OCI-LY7 (cell line): ENCODE data around the gene CHD2. TPM values are rescaled to one million over a fixed set of nuclear protein-coding genes. Genes with fewer than 3 reads are reported as not detected.

ENCODE experiments used
- BruUV-seq: library from RNA; stranded (reverse); fragments of 400-500 nt; replicated peaks from 2 replicates; lab custom pipeline; 2021; lab: Mats Ljungman, UMichigan
- CTCF ChIA-PET: fragments of 300-600 bp; sonication (Branson Sonifier 250); formaldehyde crosslinking; loops from one replicate; lab custom pipeline; 2022; ENCODE audit warnings: antibody characterized with exemption; ENCODE audit not compliant: unreplicated experiment; lab: Charles Lee
- POLR2A ChIA-PET: fragments of 300-600 bp; sonication (Branson Sonifier 250); formaldehyde crosslinking; loops from one replicate; lab custom pipeline; 2022; ENCODE audit warnings: antibody characterized with exemption; lab: Charles Lee
- DNase-seq: peaks from one replicate; pipeline ENCODE4 v3.0.0-alpha.2; 2015; ENCODE audit warnings: low spot score
- H2AFZ ChIP-seq: fragments of 200-600 bp; sonication (generic), shearing (Covaris generic); 2 replicates; pipeline ENCODE4 v1.6.1; 2014; ENCODE audit warnings: mild to moderate bottlenecking, antibody characterized with exemption, low read length, moderate library complexity
- H3K27ac ChIP-seq: fragments of 200-600 bp; sonication (generic); 2 replicates; pipeline ENCODE4 v1.5.1; 2014; ENCODE audit warnings: mixed run types, low read depth, mild to moderate bottlenecking, moderate library complexity, low read length, inconsistent platforms; ENCODE audit not compliant: poor library complexity, severe bottlenecking
- H3K36me3 ChIP-seq: fragments of 200-600 bp; sonication (generic); 2 replicates; pipeline ENCODE4 v1.6.1; 2014; ENCODE audit warnings: mild to moderate bottlenecking, antibody characterized with exemption, low read length, moderate library complexity, mixed read lengths; ENCODE audit not compliant: insufficient read depth
- H3K4me1 ChIP-seq: fragments of 200-600 bp; sonication (generic); 2 replicates; pipeline ENCODE4 v1.5.1; 2014; ENCODE audit warnings: mild to moderate bottlenecking, low read length; ENCODE audit not compliant: insufficient read depth, poor library complexity, severe bottlenecking
- H3K4me2 ChIP-seq: fragments of 200-600 bp; sonication (generic); 2 replicates; pipeline ENCODE4 v1.6.1; 2014; ENCODE audit warnings: mild to moderate bottlenecking, low read length
- H3K4me3 ChIP-seq: fragments of 200-600 bp; sonication (generic); 2 replicates; pipeline ENCODE4 v1.5.1; 2014; ENCODE audit warnings: mild to moderate bottlenecking, low read depth, low read length; ENCODE audit not compliant: poor library complexity, severe bottlenecking
- H3K79me2 ChIP-seq: fragments of 200-600 bp; sonication (generic); 2 replicates; pipeline ENCODE4 v1.6.1; 2016; ENCODE audit warnings: low read depth, mild to moderate bottlenecking, low read length, moderate library complexity, mixed read lengths; ENCODE audit not compliant: insufficient read depth
- H3K9me2 ChIP-seq: fragments of 200-600 bp; sonication (generic); 2 replicates; pipeline ENCODE4 v1.6.1; 2016; ENCODE audit warnings: mild to moderate bottlenecking, low read length, mixed read lengths; ENCODE audit not compliant: insufficient read depth
- H3K9me3 ChIP-seq: fragments of 200-600 bp; sonication (generic); 2 replicates; pipeline ENCODE4 v1.6.1; 2014; ENCODE audit warnings: mild to moderate bottlenecking, mixed run types, low read length, mixed read lengths
- H4K20me1 ChIP-seq: fragments of 200-600 bp; sonication (generic); 2 replicates; pipeline ENCODE4 v1.6.1; 2014; ENCODE audit warnings: mild to moderate bottlenecking, antibody characterized with exemption, low read length, moderate library complexity, mixed read lengths; ENCODE audit not compliant: insufficient read depth
- EZH2phosphoT487 ChIP-seq: fragments of 200-600 bp; sonication (generic); IDR thresholded peaks from 2 replicates; pipeline ENCODE4 v1.6.1; 2018; ENCODE audit warnings: low read depth, borderline replicate concordance, mild to moderate bottlenecking, mixed run types, antibody characterized with exemption, low read length, moderate library complexity, mixed read lengths
- intact Hi-C: fragments of 100-400 bp; cut with micrococcal nuclease; formaldehyde crosslinking; loops from one replicate; pipeline ENCODE4 v1.10.0; 2022; ENCODE audit not compliant: unreplicated experiment
- total RNA-seq, 2 experiments: library from RNA; depleted of rRNA in 1 of 2; stranded (reverse); fragments of >200 nt in 1 of 2; shearing (Covaris generic) in 1 of 2; gene quantifications; 2 replicates each; pipeline ENCODE4 v1.2.3, GENCODE V29; 2014 to 2022
- TF ChIP-seq, protein P1 (sequence below): fragments of 200-600 bp; sonication (generic); conservative IDR thresholded peaks from 2 replicates; pipeline ENCODE4 v1.5.1; 2014; ENCODE audit warnings: mild to moderate bottlenecking, antibody characterized with exemption, low read length, moderate library complexity, mixed read lengths

The CHD2 gene
- total RNA-seq, 2 experiments from 2014 or later, result 133 to 213 TPM

DNA sequence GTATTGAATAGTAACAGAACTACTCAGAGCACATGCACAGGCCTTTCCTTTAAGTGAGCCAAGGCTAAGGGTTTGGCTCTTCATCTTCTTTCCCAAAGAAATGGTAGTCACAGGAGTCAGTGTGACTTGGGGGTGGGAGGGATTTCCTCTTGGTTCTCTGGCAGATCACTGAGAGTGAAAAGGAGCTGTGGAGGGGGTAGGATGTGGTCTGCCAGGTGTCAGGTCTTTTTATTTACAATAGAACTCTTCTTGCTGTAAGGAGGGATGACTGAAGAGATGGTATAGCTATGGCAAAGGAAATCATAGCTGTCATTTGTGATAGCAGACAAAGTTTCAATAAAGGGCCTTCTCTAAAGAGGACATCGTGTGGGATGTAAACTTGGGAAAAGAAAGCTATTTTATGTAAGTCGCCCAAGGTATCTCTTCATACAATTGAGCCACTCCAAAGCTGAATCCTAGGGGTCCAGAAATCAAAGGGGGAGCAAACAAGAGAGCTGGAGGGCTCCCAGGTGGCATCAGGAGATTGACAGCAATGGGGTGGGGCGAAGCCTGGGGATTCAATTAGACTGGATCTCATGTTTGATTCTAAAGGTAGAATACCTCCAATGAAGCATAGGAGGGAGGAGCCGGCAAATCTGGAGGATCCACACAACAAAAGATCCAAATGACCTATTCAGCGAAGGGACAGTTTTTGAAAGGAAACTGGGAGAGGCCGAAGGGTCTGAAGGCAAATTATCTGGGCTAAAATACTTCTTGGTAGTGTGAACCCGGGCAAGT, 20.0 kb upstream of the CHD2 start:
- Histone ChIP-seq H3K4me1 (peaks cover 53% of the 10 kb centered on the region), H3K36me3 (peaks cover 21% of the 10 kb centered on the region), H3K9me2 (no peaks in the 10 kb centered on the region), H3K79me2 (peaks cover 27% of the 10 kb centered on the region), H3K27ac (peak overlapping the region; percentile 74), H2AFZ (peak overlapping the region; percentile 84), H3K4me3 (no peak overlapping the region), H3K9me3 (no peaks in the 10 kb centered on the region), H3K4me2 (peak overlapping the region; percentile 69), H4K20me1 (peaks cover 9% of the 10 kb centered on the region; the same call in 1 of the 2 replicates)
- ChIA-PET CTCF (interaction anchor here (1.0 kb wide), 1 partner anchor 20 kb away, joined by 3 read pairs; the partner anchor contains the start of gene CHD2), POLR2A (interaction anchor here (0.5 to 11.9 kb wide), 27 partner anchors 8 to 77 kb away, joined by 3 to 203 read pairs (median 8); partner anchors contain the start of gene CHD2)
- no peak for TF ChIP-seq EZH2phosphoT487
- TF ChIP-seq, protein P1, sequence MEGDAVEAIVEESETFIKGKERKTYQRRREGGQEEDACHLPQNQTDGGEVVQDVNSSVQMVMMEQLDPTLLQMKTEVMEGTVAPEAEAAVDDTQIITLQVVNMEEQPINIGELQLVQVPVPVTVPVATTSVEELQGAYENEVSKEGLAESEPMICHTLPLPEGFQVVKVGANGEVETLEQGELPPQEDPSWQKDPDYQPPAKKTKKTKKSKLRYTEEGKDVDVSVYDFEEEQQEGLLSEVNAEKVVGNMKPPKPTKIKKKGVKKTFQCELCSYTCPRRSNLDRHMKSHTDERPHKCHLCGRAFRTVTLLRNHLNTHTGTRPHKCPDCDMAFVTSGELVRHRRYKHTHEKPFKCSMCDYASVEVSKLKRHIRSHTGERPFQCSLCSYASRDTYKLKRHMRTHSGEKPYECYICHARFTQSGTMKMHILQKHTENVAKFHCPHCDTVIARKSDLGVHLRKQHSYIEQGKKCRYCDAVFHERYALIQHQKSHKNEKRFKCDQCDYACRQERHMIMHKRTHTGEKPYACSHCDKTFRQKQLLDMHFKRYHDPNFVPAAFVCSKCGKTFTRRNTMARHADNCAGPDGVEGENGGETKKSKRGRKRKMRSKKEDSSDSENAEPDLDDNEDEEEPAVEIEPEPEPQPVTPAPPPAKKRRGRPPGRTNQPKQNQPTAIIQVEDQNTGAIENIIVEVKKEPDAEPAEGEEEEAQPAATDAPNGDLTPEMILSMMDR, result no peak
- peak; percentile 66 for DNase-seq
- intact Hi-C loops, result no loop called here
- no TSS peak for BruUV-seq

GRCh38 chr15:92880796-92881195, 19.3 kb upstream of the CHD2 start:
- ChIA-PET CTCF (no interaction called here), POLR2A (interaction anchor here (0.6 to 11.9 kb wide), 21 partner anchors 11 to 77 kb away, joined by 3 to 203 read pairs (median 14); partner anchors contain the start of gene CHD2)
- Histone ChIP-seq H3K4me1 (peaks cover 60% of the 10 kb centered on the region), H3K27ac (peak overlapping the region; percentile 74), H3K9me3 (no peaks in the 10 kb centered on the region), H3K4me3 (no peak overlapping the region), H4K20me1 (peaks cover 16% of the 10 kb centered on the region; the same call in 1 of the 2 replicates), H3K4me2 (peak overlapping the region; percentile 69), H3K36me3 (peaks cover 28% of the 10 kb centered on the region), H3K9me2 (no peaks in the 10 kb centered on the region), H3K79me2 (peaks cover 34% of the 10 kb centered on the region), H2AFZ (peak overlapping the region; percentile 84; the same call in 1 of the 2 replicates)
- no peak for TF ChIP-seq EZH2phosphoT487
- TF ChIP-seq, protein P1, result no peak
- no peak for DNase-seq
- no TSS peak for BruUV-seq
- intact Hi-C loops, result no loop called here
